ENCODE data around the gene HMBS.

Gene HMBS

DNA sequence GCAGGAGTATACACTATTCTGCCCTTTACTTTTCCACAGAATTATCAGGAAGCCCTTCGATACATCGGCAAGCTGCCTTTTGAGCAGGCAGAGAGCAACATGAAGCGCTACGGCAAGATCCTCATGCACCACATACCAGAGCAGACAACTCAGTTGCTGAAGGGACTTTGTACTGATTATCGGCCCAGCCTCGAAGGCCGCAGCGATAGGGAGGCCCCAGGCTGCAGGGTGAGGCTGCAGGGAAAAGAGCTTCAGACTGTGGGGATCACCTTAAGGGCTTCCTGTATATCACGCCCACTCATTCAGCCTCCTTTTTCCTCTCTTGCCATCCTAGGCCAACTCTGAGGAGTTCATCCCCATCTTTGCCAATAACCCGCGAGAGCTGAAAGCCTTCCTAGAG is 6.8 kb upstream of the HMBS start:
- no peak for DNase-seq

DNA sequence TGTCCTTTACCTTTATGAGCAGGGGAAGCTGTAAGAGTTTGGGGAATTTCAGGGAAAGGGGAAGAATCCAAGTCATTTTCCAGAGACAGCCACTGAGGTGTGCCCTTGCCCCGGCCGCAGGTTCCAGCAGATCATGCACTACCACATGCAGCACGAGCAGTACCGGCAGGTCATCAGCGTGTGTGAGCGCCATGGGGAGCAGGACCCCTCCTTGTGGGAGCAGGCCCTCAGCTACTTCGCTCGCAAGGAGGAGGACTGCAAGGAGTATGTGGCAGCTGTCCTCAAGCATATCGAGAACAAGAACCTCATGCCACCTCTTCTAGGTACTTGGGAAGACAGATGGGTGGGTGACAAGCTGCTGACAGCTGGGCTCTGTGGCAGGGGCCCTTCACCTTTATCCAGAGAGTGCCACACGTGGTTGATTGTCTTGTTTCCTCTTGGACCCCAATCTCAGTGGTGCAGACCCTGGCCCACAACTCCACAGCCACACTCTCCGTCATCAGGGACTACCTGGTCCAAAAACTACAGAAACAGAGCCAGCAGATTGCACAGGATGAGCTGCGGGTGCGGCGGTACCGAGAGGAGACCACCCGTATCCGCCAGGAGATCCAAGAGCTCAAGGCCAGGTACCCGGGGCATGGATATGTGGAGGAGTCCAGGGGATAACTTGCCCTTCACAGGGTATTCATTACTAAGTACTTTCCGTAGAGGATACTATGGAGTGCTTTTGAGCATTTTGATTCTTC is 5.8 kb upstream of the HMBS start:
- DNase-seq, result no peak

DNA sequence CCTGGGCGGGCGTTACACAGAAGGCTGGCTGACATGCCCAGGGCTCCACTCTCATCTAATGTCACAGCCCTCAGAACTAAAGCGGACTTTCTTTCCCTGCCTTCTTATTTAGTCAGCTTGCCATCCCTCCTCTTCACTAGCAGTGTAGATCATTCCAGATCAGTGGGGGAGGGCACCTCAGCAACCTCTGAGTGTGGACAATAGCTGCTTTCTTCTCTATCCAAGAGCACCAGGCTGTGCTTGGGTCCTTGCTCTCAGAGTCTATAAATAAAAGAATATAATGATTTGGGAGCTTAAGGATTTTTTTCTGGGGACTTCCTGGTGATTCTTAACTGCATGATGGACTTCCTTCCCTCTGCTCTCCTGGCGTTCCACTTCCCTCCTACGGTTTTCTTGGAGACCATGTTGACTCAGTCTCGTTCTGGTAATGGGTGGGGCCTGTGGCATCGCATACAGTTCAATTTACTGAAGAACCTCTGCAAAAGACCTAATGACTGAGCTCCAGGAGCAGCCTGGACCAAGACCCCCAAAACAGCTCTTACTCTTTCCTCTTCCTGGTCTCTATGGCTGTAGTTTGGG is 2.9 kb upstream of the HMBS start:
- no peak for DNase-seq

DNA sequence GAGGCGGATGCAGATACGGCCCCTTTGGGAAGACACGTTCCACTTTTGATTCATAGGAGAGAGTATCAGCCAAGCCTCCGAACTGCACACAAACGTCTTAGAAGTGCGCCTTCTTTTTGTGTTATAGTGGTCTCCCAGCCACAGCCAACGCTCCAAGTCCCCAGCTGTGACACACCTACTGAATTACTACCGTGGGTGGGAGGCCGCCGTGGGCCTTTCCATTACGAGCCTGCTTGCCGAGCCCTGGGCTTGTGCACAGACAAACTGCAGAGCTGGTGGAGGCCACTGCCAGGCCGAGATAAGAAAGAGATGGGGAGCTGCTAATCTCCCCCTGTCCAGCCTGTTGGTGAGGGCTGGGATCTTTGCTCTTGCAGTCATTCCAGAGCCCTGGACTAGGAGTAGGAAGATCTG is 761 bp downstream of the HMBS start:
- no peak for DNase-seq

DNA sequence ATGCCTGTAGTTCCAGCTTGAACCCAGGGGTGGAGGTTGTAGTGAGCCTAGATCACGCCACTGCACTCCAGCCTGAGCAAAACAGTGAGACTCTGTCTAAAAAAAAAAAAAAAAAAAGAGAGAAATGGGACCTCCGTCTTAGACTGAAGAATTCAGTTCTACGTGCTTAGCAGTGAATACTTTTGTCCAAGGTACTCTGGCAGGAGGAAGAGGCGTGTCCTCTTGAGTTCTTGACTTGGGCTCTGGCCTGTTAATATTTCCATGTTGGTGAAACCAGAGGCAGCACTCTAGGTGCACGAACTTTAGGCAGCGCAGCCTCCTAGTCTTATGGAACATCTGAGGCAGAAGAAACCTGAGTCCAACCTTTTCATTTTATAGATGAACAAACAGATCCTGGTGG is 2.4 kb downstream of the HMBS start:
- no peak for DNase-seq

DNA sequence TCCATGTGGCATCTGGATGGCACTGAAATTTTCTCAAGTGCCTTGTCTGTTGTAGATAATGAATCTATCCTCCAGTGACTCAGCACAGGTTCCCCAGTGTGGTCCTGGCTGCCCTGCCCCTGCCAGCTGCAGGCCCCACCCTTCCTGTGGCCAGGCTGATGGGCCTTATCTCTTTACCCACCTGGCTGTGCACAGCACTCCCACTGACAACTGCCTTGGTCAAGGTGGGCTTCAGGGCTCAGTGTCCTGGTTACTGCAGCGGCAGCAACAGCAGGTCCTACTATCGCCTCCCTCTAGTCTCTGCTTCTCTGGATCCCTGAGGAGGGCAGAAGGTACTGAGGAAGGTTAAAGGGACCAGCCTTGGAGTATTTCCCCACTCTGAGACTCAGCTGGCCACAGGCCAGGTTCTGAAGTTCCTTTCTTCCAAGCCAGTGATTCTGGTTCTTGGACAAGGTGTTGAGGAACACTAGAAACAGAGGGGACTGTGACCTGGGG is 3.1 kb downstream of the HMBS start:
- no peak for DNase-seq

DNA sequence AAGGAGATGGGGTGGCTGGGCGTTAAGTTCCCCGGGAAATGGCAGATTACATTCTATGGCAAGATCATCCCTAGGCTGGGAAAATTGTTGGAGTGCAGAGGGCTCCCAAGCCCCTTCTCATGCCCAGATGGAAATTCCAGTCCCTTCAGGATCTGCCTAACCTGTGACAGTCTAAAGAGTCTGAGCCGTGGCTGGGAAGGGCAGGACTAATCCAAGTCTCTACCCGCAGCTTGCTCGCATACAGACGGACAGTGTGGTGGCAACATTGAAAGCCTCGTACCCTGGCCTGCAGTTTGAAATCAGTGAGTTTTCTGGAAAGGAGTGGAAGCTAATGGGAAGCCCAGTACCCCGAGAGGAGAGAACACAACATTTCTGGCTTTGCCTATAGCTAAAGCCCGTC is 3.7 kb downstream of the HMBS start:
- no peak for DNase-seq

DNA sequence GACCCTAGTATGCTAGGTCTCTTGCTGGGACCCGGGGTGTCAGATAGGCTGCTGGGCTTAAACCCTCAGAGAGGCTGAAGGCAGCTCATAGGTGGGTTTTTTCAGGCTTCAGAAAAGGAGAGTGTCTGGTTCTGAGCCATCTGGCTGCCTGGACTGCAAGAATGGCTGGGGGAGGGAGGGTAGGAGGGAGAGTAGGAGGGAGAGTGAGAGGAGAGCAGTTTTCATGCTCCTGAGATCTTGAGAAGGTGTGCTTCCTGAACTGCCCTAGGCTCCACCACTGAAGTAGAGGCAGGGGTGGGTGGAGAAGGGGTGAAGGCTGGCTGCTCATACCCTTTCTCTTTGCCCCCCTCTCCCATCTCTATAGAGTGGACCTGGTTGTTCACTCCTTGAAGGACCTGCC is 4.6 kb downstream of the HMBS start:
- DNase-seq, result no peak

DNA sequence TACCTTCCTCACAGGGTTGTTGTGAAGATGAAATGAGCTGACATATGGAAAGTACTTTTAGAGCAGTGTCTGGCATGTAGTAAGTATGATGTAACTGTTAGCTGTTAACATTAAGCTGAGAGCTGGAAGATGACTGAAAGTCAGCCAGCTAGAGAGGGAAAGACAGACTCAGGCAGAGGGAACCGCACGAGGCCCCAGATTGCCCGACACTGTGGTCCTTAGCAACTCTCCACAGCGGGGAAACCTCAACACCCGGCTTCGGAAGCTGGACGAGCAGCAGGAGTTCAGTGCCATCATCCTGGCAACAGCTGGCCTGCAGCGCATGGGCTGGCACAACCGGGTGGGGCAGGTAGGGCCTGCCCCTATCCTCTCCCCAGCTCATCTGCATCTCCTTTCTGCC is 6.5 kb downstream of the HMBS start:
- no peak for DNase-seq

DNA sequence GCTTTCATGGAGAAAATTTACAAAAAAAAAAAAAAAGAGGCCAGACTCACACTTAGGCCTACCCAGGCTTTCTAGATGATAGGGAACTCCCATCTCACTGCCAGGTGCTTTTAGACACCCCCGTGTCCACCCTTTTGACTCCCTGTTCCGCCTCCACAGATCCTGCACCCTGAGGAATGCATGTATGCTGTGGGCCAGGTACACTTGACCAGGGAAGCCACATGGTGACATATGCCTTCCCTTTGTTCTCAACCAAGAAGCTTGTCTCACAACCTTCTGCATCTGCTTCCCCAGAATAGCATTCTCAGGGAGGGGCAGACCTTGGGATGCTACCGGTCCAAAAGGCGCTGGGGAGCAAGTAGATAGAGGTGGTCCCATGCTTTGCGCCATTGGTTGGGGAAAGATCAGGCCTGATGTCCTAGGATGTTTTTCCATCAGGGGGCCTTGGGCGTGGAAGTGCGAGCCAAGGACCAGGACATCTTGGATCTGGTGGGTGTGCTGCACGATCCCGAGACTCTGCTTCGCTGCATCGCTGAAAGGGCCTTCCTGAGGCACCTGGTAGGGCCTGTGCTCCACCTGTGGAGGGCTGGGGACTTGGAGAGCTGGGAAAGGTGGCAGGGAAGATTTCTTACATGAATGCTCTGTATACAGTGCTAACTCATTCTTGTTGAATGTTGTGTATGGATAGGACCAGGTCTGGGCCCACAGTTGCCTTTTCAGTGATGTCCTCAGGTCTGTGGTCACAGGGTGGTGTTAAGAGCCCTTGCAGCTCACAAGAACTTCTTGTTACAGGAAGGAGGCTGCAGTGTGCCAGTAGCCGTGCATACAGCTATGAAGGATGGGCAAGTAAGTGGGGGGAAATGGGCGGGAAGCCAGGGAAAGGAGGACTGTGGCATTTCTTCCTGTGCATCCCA is 7.5 kb downstream of the HMBS start:
- DNase-seq, result no peak

DNA sequence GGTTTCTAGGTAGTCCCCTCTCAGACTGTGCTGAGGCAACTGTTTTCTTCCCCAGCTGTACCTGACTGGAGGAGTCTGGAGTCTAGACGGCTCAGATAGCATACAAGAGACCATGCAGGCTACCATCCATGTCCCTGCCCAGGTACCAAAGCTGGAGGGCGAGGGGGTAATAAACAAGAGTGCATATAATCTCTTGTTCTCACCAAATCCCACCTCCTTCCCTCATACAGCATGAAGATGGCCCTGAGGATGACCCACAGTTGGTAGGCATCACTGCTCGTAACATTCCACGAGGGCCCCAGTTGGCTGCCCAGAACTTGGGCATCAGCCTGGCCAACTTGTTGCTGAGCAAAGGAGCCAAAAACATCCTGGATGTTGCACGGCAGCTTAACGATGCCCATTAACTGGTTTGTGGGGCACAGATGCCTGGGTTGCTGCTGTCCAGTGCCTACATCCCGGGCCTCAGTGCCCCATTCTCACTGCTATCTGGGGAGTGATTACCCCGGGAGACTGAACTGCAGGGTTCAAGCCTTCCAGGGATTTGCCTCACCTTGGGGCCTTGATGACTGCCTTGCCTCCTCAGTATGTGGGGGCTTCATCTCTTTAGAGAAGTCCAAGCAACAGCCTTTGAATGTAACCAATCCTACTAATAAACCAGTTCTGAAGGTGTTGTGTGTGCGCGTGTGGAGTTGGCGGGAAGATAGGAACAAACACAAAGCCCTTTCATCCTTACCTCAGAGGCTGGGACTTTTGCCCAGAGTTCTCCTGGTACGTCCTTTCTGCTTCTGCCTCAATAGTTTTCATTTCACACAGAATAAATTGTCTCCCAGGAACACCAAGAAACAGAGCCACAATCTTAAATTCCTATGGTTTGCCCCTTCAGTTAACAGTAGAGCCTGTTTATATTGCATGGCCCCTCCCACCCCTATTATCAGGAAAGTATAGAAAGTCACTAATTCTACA is 8.5 kb downstream of the HMBS start:
- DNase-seq, result no peak

DNA sequence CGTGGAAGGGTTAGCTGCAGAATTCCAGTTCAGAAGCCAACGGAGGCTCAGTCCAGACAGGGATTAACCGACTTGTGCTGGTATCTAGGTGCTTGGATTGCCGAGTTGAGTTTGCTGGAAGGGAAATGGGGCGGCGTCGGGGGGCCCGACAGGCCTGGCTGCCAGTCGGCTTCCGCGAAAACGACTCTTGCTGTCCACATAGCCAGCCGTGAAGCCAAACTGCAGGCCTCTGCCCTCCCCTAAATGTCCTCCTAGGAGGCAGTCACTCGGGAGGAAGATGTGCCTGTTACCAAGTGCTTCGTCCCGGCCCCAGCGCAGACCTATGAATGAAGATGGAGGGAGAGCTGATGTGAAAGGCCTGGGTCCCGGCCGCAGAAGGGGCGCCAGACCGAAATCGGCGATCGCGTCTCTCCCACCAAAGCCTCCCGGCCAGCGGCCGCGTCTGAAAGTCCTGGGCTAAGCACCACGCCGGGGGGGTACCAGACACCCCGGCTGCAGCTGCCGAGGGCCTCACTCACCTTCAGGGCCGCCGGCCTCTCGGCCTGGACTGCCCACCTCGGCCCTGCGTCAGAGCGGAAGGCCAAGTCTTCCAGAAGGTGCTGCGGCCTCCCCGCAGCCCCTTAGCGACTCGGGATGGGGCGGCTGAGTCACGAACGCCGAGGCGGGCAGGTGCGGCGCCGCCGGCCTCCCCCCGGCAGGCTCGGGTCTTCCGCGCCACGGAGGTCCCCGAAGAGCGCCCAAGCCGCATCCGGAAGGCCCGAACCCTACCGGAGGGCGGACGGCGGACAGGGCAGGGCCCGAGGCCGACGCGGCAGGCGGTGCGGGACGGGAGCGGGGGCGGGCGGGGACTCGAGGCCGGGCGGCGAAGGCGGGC is 9.5 kb downstream of the HMBS start:
- DNase-seq, result no peak

DNA sequence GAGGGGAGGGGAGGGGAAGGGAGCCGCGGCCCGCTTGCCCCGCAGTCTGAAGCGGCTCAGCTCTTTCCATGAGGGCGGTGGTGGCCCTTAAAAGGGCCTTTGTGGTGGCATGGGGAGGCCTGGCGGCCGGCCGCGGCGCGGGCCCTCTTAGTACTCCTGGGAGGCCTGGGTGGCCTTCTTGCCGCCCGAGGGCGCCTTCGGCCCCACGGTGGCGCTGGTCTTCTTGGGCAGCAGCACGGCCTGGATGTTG is 10.1 kb downstream of the HMBS start:
- no peak for DNase-seq

DNA sequence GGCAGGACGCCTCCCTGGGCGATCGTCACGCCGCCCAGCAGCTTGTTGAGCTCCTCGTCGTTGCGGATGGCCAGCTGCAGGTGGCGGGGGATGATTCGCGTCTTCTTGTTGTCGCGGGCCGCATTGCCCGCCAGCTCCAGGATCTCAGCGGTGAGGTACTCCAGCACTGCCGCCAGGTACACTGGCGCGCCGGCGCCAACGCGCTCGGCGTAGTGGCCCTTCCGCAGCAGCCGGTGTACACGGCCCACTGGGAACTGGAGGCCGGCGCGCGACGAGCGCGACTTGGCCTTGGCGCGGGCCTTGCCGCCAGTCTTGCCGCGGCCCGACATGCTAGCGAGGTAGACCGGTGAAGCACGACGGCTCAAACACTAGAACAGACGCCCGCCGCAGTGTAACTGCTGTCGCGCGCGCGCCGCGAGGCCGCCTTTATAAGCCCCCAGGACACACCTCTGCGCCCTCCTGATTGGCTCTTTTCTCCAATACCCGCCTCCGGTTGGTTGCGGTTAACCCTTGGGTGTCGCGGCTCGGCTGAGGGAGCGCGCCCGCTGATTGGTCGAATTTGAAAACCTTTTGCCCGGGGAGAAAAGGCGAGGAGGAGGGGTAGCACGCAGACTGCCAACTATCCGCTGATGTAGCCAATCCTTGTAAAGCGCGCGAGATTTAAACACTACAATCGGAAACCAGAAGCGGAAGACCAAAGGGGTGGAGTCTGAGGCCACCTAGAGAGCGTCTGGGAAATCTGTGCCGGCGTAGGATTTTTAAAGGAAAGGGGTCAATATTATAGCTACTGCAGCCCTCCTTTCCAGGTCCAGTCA is 10.6 kb downstream of the HMBS start:
- peak; percentile 99 for DNase-seq

DNA sequence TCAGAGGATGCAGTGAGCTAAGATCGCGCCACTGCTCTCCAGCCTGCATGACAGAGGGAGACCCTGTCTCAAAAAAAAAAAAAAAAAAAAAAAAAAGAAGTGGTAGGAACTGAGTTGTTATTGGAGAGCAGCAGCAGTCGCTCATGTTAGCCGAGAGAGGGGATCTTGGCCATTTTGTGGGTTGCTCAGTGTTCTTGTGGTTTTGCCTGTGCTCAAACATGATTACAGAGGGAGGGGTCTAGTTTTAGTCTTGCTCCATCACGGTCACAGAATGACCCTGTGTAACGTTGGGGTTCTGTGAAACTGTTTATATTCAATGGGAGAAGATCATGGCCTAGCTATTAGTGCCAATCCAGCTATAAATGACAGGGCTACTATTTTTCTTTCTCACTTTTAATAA is 15.0 kb downstream of the HMBS start:
- no peak for DNase-seq

DNA sequence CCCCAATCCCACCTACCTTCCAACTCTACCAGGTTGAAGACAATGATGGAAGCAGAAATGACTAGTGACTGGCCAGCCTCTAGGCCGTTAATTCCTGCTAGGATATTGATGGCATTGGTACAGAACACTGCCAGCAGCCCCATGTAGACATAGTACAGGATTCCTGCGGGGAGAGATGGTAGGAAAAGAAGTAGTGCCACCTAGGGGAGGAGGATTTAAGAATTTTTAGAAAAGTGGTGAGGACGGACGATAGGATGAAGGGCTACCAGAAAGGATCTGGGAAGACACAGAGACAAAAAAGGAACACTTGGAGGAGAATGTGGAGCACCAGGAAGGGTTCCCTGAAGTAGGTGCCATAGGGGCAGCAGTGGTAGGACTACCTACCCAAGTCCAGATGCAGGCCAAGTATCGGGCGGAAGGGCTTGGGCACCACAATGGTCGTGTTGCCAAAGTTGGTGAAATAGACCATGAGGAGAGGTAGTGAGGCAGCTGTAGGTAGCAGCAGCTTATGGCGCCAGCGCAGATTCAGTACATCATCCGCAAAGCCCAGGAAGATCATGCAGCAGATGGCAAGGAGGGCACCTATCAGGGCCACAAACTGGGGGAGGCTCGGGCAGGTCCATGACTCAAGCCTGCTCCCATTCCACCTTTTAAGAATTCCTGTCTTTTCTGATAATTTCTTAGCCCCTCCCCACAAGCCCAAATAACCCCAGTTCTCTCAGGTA is 15.7 kb downstream of the HMBS start:
- no peak for DNase-seq

DNA sequence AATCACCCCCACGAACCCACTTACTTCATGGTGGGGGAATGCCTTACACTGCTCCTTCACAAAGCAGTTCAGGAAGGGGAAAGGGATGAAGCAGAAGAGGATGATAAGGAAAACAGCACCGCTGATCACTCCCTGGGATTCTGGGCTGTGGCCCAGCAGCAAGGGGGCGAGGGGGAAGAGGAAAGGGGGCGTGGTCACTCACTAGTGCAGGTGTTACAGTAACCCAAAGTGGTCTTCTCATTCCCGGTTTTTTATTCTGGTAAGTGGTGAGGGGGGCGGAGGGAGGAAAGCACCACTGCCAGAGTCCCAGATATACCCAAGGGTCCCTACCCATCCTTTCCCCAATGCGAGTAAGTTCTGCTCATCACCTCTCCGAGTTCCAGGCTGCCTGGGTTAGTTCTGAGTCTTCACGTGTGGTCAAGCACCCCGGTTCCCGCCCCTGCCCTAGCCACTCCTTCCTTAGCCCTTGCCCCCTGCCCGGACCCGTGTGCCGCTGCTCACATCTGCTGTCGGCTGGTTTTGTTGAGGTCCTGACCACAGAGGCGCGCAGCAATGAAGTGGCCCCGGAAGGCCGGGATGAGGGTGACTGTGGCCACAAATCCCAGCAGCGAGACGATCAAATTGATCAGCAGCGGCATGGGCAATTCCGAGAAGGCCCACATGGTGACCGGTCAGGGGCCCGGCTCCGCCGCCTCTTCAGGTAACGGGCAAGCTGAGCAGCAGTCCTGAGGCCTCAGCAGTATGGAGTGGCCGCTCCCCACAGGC is 16.5 kb downstream of the HMBS start:
- no peak for DNase-seq

DNA sequence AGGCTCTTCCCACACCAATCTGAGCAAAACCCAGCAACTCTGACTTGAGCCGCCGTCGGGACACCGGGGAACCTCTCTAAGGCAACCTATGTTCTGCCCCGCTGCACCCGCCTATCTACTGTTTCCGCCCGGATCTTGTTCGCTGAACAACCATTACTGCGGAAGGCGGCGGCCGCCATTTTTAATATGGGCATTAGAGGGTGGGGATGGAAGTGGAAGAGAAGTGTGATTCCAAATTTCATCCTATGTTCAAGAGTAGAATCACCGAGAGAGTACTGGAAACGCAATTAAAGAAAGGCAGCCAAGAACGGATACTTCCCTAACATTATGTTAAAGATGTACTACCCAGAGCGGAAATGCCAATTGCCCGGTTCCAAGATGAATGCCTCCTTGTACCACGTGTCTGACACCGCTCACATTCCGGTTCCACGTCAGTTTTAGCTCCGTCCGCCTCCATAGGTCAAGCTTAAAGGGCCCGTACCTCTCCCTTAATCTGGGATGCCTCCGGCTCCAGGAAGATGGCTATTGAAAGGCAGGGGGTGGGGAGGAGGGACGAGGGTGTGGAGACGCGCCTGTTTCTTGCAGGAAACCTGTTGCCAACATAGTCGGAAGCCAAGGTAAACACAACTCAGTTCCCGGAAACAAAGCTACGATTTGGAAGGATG is 17.2 kb downstream of the HMBS start, which contains the start of gene DPAGT1:
Gene DPAGT1 (minus strand): TSS at position 95 of the 665 bp plus-strand sequence. CDS start 198 bp downstream, outside the sequence.
- DNase-seq, result peak; percentile 93
